Right lobe of liver (tissue), 6 donors: Measurements from ENCODE around the gene HTRA1. TPM values are rescaled to one million over a fixed set of nuclear protein-coding genes. Genes with fewer than 3 reads are reported as not detected.

ENCODE experiments used
- ATAC-seq, 4 donors: fragments of 200-7000 bp; cut with Tn5 transposase; one replicate each; pipeline ENCODE4 v1.9.1; 2020; ENCODE audit warnings: mild to moderate bottlenecking in 4 of 4, moderate library complexity in 4 of 4
- DNase-seq, 3 donors: peaks; one replicate each; pipeline ENCODE4 v3.0.0-alpha.2; 2020
- H3K27ac ChIP-seq, 3 donors: fragments of 200-600 bp; one replicate each; pipeline ENCODE4 v1.8.0; 2022
- H3K27me3 ChIP-seq, 2 donors: fragments of 200-600 bp; one replicate each; pipeline ENCODE4 v1.8.0; 2022
- H3K36me3 ChIP-seq, 4 donors: fragments of 200-600 bp; sonication (generic) in 1 of 4; one replicate each; pipeline versions ENCODE4 v1.5.1 to v1.8.0; 2017 to 2022; ENCODE audit warnings: control low read depth in 1 of 4
- H3K4me1 ChIP-seq, 4 donors: fragments of 200-600 bp; sonication (generic) in 1 of 4; one replicate each; pipeline versions ENCODE4 v1.5.1 to v1.8.0; 2017 to 2022; ENCODE audit warnings: control low read depth in 1 of 4
- H3K4me3 ChIP-seq, 3 donors: fragments of 200-600 bp; one replicate each; pipeline ENCODE4 v1.8.0; 2022
- H3K9me3 ChIP-seq, 4 donors: fragments of 200-600 bp; sonication (generic) in 1 of 4; one replicate each; pipeline versions ENCODE4 v1.5.1 to v1.8.0; 2017 to 2022; ENCODE audit warnings: control low read depth in 1 of 4
- POLR2A ChIP-seq: fragments of 450-650 bp; IDR thresholded peaks from one replicate; pipeline ENCODE4 v1.6.1; 2017; ENCODE audit warnings: antibody characterized with exemption, mild to moderate bottlenecking
- WGBS: methylation state at CpG from one replicate; pipeline ENCODE4 v1.1.6; 2018; ENCODE audit warnings: low coverage, low lambda C conversion rate; ENCODE audit not compliant: insufficient coverage; ENCODE audit errors: missing lambda C conversion rate; 5-methylcytosine and 5-hydroxymethylcytosine counted together
- intact Hi-C, 2 donors: fragments of 100-400 bp; cut with DNase I; formaldehyde crosslinking; loops; one replicate each; pipeline versions ENCODE4 v1.11.2 to v1.14.1; 2022
- long read RNA-seq: library from polyadenylated mRNA; unstranded; transcript quantifications from one replicate; pipeline ENCODE4 v2.0.0, GENCODE V29; 2019
- total RNA-seq, 6 experiments: library from RNA; depleted of rRNA in 2 of 6; stranded (reverse); fragments of >200 nt in 2 of 6; fragmentation: NEBNext Ultra II Directional in 3 of 6; extraction: Animal tissue kit (Norgen Biotek cat#: 25700) in 3 of 6; gene quantifications; one replicate each; pipeline versions ENCODE4 v1.1.0 to v1.2.4, GENCODE V29; 2016 to 2023
- TF ChIP-seq, protein P1 (sequence below), 4 donors: fragments of 200-600 bp in 3 of 4; fragments of 450-650 bp in 1 of 4; IDR thresholded peaks; one replicate each; pipeline versions ENCODE4 v1.5.1 to v1.8.0; 2016 to 2022; ENCODE audit warnings: antibody characterized with exemption in 4 of 4, mild to moderate bottlenecking in 2 of 4
- donor health status: DM: no; HTN: yes; CAD: no.
- donor health status: DM: no; HTN: no; CAD: no.
- donor health status: DM: no; HTN: no; CAD: no.
- donor health status: DM: no; HTN: yes; CAD: no.
- donor health status: DM: no; HTN: yes; CAD: no.

The HTRA1 gene
- total RNA-seq, result 100 to 1,000 TPM in 3 of 6 experiments, 10 to 100 TPM in 3; 91.9 to 224 (median 134) TPM
- long read RNA-seq, partial matches to known transcripts, result 3 of 5 reads
- long read RNA-seq, other reads (novel, unspliced or antisense), result 0 of 5 reads

DNA sequence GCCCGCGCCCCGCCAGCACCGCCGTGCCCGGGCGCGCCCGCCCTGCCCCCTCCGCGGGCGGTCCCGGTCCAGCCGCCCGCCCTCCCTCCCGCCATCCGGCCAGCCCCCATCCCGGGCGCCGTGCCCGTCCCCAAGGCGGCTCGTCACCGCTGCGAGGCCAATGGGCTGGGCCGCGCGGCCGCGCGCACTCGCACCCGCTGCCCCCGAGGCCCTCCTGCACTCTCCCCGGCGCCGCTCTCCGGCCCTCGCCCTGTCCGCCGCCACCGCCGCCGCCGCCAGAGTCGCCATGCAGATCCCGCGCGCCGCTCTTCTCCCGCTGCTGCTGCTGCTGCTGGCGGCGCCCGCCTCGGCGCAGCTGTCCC is at the start of gene HTRA1:
HTRA1 (plus strand) TSS at position 187 of the 362 bp plus-strand sequence; CDS start at position 287, 100 bp downstream.
- H3K9me3 ChIP-seq, result no peaks in the 10 kb centered on the region
- peak within 1 kb of the TSS; percentile 58 to 82 (median 62) for H3K27ac ChIP-seq
- peak; percentile 87 to 91 (median 90) for DNase-seq
- peak; percentile 82 to 89 (median 83) for ATAC-seq
- intact Hi-C loops, result no loop called here
- peak within 1 kb of the TSS; percentile 71 to 77 (median 72) for H3K4me3 ChIP-seq
- TF ChIP-seq, protein P1, sequence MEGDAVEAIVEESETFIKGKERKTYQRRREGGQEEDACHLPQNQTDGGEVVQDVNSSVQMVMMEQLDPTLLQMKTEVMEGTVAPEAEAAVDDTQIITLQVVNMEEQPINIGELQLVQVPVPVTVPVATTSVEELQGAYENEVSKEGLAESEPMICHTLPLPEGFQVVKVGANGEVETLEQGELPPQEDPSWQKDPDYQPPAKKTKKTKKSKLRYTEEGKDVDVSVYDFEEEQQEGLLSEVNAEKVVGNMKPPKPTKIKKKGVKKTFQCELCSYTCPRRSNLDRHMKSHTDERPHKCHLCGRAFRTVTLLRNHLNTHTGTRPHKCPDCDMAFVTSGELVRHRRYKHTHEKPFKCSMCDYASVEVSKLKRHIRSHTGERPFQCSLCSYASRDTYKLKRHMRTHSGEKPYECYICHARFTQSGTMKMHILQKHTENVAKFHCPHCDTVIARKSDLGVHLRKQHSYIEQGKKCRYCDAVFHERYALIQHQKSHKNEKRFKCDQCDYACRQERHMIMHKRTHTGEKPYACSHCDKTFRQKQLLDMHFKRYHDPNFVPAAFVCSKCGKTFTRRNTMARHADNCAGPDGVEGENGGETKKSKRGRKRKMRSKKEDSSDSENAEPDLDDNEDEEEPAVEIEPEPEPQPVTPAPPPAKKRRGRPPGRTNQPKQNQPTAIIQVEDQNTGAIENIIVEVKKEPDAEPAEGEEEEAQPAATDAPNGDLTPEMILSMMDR (IDR thresholded peaks at IDR 0.05), result no peak
- peak; percentile 78 for TF ChIP-seq POLR2A
- no peaks in the 10 kb centered on the region for H3K27me3 ChIP-seq
- 0% methylated on average over 2 of the region's 56 CpGs for WGBS
- H3K36me3 ChIP-seq, result no peaks in the 10 kb centered on the region
- H3K4me1 ChIP-seq, result peaks cover 0 to 16% (median 6%) of the 10 kb centered on the region in 4 donors

DNA sequence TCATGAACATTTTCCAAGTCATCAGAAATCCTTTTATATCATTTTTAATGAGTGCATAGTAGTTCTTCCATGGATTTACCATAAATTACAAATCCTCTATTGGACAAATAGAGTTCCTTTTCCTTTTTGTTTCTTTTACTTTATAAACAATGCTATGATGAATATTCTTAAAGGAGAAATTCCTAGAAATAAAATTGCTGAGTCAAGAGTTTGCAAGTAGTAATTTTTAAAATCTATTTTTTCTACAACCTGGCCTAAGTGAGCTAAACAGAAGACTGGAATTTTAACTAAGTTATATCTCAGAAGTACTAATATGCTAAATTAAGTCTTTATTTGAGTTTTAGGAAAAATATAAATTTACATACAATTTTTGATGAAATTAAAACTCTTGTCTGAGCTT is 48.0 kb upstream of the HTRA1 start:
- Histone ChIP-seq H3K4me3 (no peak overlapping the region), H3K36me3 (peaks cover 0 to 21% (median 8%) of the 10 kb centered on the region in 4 donors), H3K4me1 (peaks cover 0 to 7% (median 0%) of the 10 kb centered on the region in 4 donors), H3K27ac (no peak overlapping the region), H3K9me3 (no peaks in the 10 kb centered on the region), H3K27me3 (no peaks in the 10 kb centered on the region)
- intact Hi-C loops, result no loop called here
- no peak for ATAC-seq
- no peak for TF ChIP-seq POLR2A
- TF ChIP-seq, protein P1 (IDR thresholded peaks at IDR 0.05), result no peak
- no peak for DNase-seq

DNA sequence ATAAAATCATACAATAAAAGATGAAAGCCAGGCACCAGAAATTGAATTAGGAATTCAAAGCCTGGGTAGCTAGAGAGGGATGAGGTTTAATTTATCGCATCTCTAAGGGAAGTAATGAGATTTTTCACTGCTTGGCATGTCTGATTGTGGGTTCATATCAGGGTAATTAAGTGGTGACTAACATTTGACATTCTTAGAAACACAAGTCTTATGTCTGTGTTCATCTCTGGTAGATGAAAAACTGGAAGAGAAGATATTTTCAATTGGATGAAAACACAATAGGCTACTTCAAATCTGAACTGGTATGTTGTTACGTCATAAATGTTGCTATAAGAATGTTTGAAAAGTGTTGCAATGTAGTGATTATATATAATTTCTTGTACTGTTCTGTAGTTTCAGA is 43.7 kb upstream of the HTRA1 start:
- Histone ChIP-seq H3K4me1 (peaks cover 0 to 7% (median 0%) of the 10 kb centered on the region in 4 donors), H3K9me3 (no peaks in the 10 kb centered on the region), H3K36me3 (peaks cover 0 to 21% (median 8%) of the 10 kb centered on the region in 4 donors), H3K27ac (no peak overlapping the region), H3K27me3 (no peaks in the 10 kb centered on the region), H3K4me3 (no peak overlapping the region)
- ATAC-seq (no peak), DNase-seq (no peak)
- intact Hi-C loops, result no loop called here
- 90% methylated on average over 2 of the region's 2 CpGs for WGBS
- TF ChIP-seq, protein P1 (IDR thresholded peaks at IDR 0.05), result no peak
- TF ChIP-seq POLR2A, result no peak

DNA sequence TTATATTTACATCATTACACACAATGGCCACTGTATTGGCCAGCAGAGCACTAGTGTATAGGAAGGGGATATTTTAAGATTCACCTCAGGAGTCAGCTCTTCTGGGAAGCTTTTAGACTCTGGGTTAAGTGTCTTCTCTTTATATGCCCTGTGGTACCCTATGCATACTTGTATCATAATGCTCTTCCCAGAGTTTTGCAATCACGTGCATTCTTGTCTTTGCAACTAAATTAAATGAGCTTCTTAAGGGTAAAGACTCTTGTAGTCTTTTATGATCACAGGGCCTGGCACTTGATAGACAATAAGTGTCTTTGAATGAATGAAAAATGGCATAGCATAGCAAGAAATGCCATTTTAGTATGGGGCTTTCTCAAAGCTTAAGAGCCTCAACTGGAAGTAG is 42.3 kb upstream of the HTRA1 start:
- 89% methylated on average over 1 of the region's 1 CpG for WGBS
- ATAC-seq (peak in 1 of 4 donors; percentile 21), DNase-seq (no peak)
- intact Hi-C loops, result no loop called here
- Histone ChIP-seq H3K27me3 (no peaks in the 10 kb centered on the region), H3K4me1 (no peaks in the 10 kb centered on the region), H3K27ac (no peak overlapping the region), H3K9me3 (no peaks in the 10 kb centered on the region), H3K36me3 (peaks cover 0 to 21% (median 8%) of the 10 kb centered on the region in 4 donors), H3K4me3 (no peak overlapping the region)
- TF ChIP-seq POLR2A, result no peak
- TF ChIP-seq, protein P1 (IDR thresholded peaks at IDR 0.05), result no peak
